Neural progenitor cell (in vitro differentiated cells): ENCODE results near the gene FAM78A. TPM values are rescaled to one million over a fixed set of nuclear protein-coding genes. Genes with fewer than 3 reads are reported as not detected.

Source experiments
- DNase-seq: peaks from one replicate; pipeline ENCODE4 v3.0.0-alpha.2; 2016; ENCODE audit warnings: low spot score
- H2AFZ ChIP-seq: fragments of 200-600 bp; sonication (generic); replicated peaks from 2 replicates; pipeline ENCODE4 v1.6.1; 2016; ENCODE audit warnings: antibody characterized with exemption
- H3F3A ChIP-seq: fragments of 200-600 bp; sonication (generic); 2 replicates; pipeline ENCODE4 v1.6.1; 2016; ENCODE audit warnings: antibody characterized with exemption, low read depth
- H3K27ac ChIP-seq: fragments of 200-600 bp; sonication (generic); 2 replicates; pipeline ENCODE4 v1.5.1; 2016; ENCODE audit warnings: mild to moderate bottlenecking
- H3K27me3 ChIP-seq: fragments of 200-600 bp; sonication (generic); 2 replicates; pipeline ENCODE4 v1.6.1; 2016; ENCODE audit warnings: mild to moderate bottlenecking, moderate library complexity
- H3K36me3 ChIP-seq: fragments of 200-600 bp; sonication (generic); 2 replicates; pipeline ENCODE4 v1.5.1; 2016
- H3K4me1 ChIP-seq: fragments of 200-600 bp; sonication (generic); 2 replicates; pipeline ENCODE4 v1.6.1; 2016; ENCODE audit warnings: mixed run types
- H3K4me2 ChIP-seq: fragments of 200-600 bp; sonication (generic); 2 replicates; pipeline ENCODE4 v1.6.1; 2016
- H3K4me3 ChIP-seq: fragments of 200-600 bp; sonication (generic); 2 replicates; pipeline ENCODE4 v1.5.1; 2016
- H3K79me2 ChIP-seq: fragments of 200-600 bp; sonication (generic); 2 replicates; pipeline ENCODE4 v1.6.1; 2016; ENCODE audit warnings: low read depth
- H3K9ac ChIP-seq: fragments of 200-600 bp; sonication (generic); 2 replicates; pipeline ENCODE4 v1.6.1; 2016
- H3K9me3 ChIP-seq: fragments of 200-600 bp; sonication (generic); 2 replicates; pipeline ENCODE4 v1.5.1; 2016; ENCODE audit warnings: low read depth
- H4K20me1 ChIP-seq: fragments of 200-600 bp; sonication (generic); 2 replicates; pipeline ENCODE4 v1.6.1; 2016; ENCODE audit warnings: low read depth
- H3K27ac Mint-ChIP-seq: 3 replicates; pipeline ENCODE4 v1.8.0; 2021; ENCODE audit warnings: mixed read lengths
- H3K27me3 Mint-ChIP-seq: 2 replicates; pipeline ENCODE4 v1.8.0; 2022; ENCODE audit warnings: low read depth, mild to moderate bottlenecking, inconsistent platforms, moderate library complexity, mixed read lengths; ENCODE audit not compliant: insufficient read depth
- H3K36me3 Mint-ChIP-seq: 3 replicates; pipeline ENCODE4 v1.8.0; 2021; ENCODE audit warnings: mixed read lengths
- H3K4me1 Mint-ChIP-seq: 3 replicates; pipeline ENCODE4 v1.8.0; 2021; ENCODE audit warnings: mixed read lengths
- H3K4me3 Mint-ChIP-seq: 3 replicates; pipeline ENCODE4 v1.8.0; 2021; ENCODE audit warnings: mild to moderate bottlenecking, moderate library complexity, mixed read lengths
- H3K9me3 Mint-ChIP-seq: 3 replicates; pipeline ENCODE4 v1.8.0; 2020; ENCODE audit warnings: mixed read lengths
- CTCF ChIP-seq: fragments of 200-600 bp; sonication (generic); IDR thresholded peaks from 2 replicates; pipeline ENCODE4 v1.5.1; 2017; ENCODE audit warnings: antibody characterized with exemption, mild to moderate bottlenecking
- EZH2 ChIP-seq: fragments of 200-600 bp; sonication (generic); IDR thresholded peaks from 2 replicates; pipeline ENCODE4 v1.6.1; 2017; ENCODE audit warnings: antibody characterized with exemption, mild to moderate bottlenecking, moderate library complexity
- EZH2phosphoT487 ChIP-seq: fragments of 200-600 bp; sonication (generic); IDR thresholded peaks from 2 replicates; pipeline ENCODE4 v1.6.1; 2017; ENCODE audit warnings: antibody characterized with exemption
- total RNA-seq: library from RNA; depleted of rRNA; stranded (reverse); fragments of >200 nt; gene quantifications from 2 replicates; pipeline ENCODE4 v1.2.3, GENCODE V29; 2015; ENCODE audit warnings: low replicate concordance

The FAM78A gene
- total RNA-seq, 1 donor from 2014 or later = 0.32 TPM

GRCh38 chr9:131273856-131274673 is 2.2 kb downstream of the FAM78A start:
- Mint-ChIP-seq H3K36me3 (no peaks in the 10 kb centered on the region), H3K27ac (no peak overlapping the region), H3K9me3 (no peaks in the 10 kb centered on the region), H3K4me1 (peaks cover 23% of the 10 kb centered on the region), H3K27me3 (peaks cover 20% of the 10 kb centered on the region), H3K4me3 (peak overlapping the region; percentile 48)
- Histone ChIP-seq H3K27me3 (peaks cover 37% of the 10 kb centered on the region), H3K4me3 (no peak overlapping the region), H3K9ac (no peak overlapping the region), H3K36me3 (no peaks in the 10 kb centered on the region), H3F3A (peaks cover 17% of the 10 kb centered on the region), H3K4me2 (peak overlapping the region; percentile 2), H2AFZ (no peak overlapping the region), H3K9me3 (no peaks in the 10 kb centered on the region), H3K4me1 (peaks cover 23% of the 10 kb centered on the region), H3K27ac (no peak overlapping the region), H4K20me1 (peaks cover 12% of the 10 kb centered on the region), H3K79me2 (no peaks in the 10 kb centered on the region)
- DNase-seq = no peak
- TF ChIP-seq EZH2phosphoT487 (no peak), EZH2 (no peak), CTCF (no peak)

GRCh38 chr9:131273146-131273855 is 3.0 kb downstream of the FAM78A start:
- H3K27me3 Mint-ChIP-seq = peaks cover 20% of the 10 kb centered on the region
- no peaks in the 10 kb centered on the region for H3K36me3 Mint-ChIP-seq
- H3K4me1 Mint-ChIP-seq = peaks cover 25% of the 10 kb centered on the region
- H3K4me3 Mint-ChIP-seq = no peak overlapping the region
- no peaks in the 10 kb centered on the region for H3K9me3 Mint-ChIP-seq
- Histone ChIP-seq H3K79me2 (no peaks in the 10 kb centered on the region), H3K27me3 (peaks cover 37% of the 10 kb centered on the region), H3K27ac (no peak overlapping the region), H3K4me3 (no peak overlapping the region), H3K9ac (no peak overlapping the region), H3K9me3 (no peaks in the 10 kb centered on the region), H4K20me1 (peaks cover 12% of the 10 kb centered on the region), H3F3A (peaks cover 17% of the 10 kb centered on the region), H3K4me2 (no peak overlapping the region), H2AFZ (no peak overlapping the region), H3K4me1 (peaks cover 21% of the 10 kb centered on the region), H3K36me3 (no peaks in the 10 kb centered on the region)
- no peak for DNase-seq
- no peak for TF ChIP-seq EZH2phosphoT487
- no peak for TF ChIP-seq EZH2
- TF ChIP-seq CTCF = no peak
- H3K27ac Mint-ChIP-seq = no peak overlapping the region

DNA sequence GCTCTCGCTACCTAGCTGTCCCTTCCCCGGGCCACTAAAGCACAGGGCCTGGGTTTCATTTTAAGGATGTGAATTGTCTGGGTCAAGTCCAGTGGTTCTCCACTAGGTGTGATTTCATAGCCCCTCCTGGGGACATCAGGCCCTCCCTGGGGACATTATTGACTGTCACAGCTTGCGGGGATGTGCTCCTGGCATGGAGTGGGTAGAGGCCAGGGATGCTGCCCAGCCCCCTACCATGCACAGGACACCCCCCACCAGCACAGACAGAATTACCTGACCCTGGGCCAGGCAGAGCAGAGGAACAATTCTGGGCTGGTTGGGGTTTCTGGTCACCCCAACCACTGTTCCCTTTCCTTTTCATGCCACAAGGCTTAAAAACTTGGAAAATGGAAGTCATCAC is 4.1 kb downstream of the FAM78A start:
- Histone ChIP-seq H3K79me2 (no peaks in the 10 kb centered on the region), H4K20me1 (peaks cover 12% of the 10 kb centered on the region), H3K27ac (no peak overlapping the region), H3K4me1 (peaks cover 19% of the 10 kb centered on the region), H3K36me3 (no peaks in the 10 kb centered on the region), H3K9ac (no peak overlapping the region), H2AFZ (no peak overlapping the region), H3K9me3 (no peaks in the 10 kb centered on the region), H3K4me2 (no peak overlapping the region), H3K4me3 (no peak overlapping the region), H3F3A (peaks cover 17% of the 10 kb centered on the region), H3K27me3 (peaks cover 32% of the 10 kb centered on the region)
- no peak for DNase-seq
- peaks cover 17% of the 10 kb centered on the region for H3K27me3 Mint-ChIP-seq
- no peaks in the 10 kb centered on the region for H3K36me3 Mint-ChIP-seq
- peaks cover 25% of the 10 kb centered on the region for H3K4me1 Mint-ChIP-seq
- H3K9me3 Mint-ChIP-seq = no peaks in the 10 kb centered on the region
- H3K4me3 Mint-ChIP-seq = no peak overlapping the region
- TF ChIP-seq CTCF (no peak), EZH2phosphoT487 (no peak), EZH2 (no peak)
- H3K27ac Mint-ChIP-seq = no peak overlapping the region
